ENCODE measurements around the gene SBF2. TPM values are rescaled to one million over a fixed set of nuclear protein-coding genes. Genes with fewer than 3 reads are reported as not detected.

The SBF2 gene
- total RNA-seq, 1 donor from 2014 or later = 34.5 TPM

DNA sequence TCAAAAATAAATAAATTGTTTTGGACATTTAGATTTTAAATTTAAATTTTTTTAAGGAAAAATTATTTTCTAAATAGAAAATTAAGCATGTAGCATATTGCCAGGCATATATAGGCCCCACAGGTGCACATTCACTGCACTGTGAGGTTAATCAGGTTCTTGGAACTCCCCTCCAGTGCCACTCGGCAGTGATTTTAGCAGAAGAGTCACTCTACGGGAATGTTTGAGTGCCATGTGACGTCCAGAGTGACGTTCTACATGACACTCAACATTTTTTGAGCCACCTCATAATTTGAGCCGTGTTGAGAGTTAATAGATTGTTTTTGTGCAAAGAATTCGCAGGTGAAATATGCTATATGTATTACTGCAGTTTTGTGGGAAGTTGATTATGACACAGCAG, 552.8 kb downstream of the SBF2 start:
- no peak for DNase-seq (ENCODE audit: low spot score in 2 of 2)
- peaks cover 28 to 49% of the 10 kb centered on the region in 2 donors for H3K36me3 ChIP-seq
- intact Hi-C loops (cut with DNase I) = no loop called here

DNA sequence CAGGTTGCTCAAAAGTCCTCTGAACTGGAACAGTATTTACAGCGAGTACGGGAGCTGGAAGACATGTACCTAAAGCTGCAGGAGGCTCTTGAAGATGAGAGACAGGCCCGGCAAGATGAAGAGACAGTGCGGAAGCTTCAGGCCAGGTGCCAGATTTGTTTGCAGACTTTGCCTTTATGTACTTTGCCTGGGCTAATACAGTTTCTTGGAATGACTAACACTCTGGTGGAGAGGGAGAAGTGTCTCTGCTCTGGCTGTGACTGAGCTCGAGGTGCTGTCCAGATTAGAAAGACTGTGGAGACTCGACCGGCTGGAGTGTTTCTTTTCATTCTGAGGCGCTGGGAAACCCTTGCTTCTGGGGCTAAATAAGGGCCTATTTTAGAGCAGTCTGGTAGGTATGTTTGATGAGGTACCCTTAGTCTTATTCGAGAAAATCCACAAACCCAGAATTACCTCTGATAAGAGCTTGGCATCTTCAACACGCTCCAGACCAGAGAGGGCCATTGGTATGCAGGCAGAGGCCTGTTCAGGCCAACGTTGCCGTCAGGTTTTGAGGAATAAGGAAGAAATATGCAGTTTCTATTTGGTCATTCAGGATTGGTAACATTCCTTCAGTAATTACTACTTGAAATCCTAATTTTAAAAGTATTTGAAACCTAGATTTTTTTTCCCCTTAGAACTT, 553.7 kb downstream of the SBF2 start:
- peaks cover 0 to 2% of the 10 kb centered on the region in 2 donors for H3K4me1 ChIP-seq
- H3K36me3 ChIP-seq = peaks cover 28 to 59% of the 10 kb centered on the region in 2 donors
- H3K27me3 ChIP-seq = no peaks in the 10 kb centered on the region
- peak overlapping the region; percentile 40 to 43 for H3K27ac ChIP-seq
- peaks cover 0 to 5% of the 10 kb centered on the region in 2 donors for H3K9me3 ChIP-seq
- no peak for DNase-seq (ENCODE audit: low spot score in 2 of 2)
- TF ChIP-seq, protein P1, sequence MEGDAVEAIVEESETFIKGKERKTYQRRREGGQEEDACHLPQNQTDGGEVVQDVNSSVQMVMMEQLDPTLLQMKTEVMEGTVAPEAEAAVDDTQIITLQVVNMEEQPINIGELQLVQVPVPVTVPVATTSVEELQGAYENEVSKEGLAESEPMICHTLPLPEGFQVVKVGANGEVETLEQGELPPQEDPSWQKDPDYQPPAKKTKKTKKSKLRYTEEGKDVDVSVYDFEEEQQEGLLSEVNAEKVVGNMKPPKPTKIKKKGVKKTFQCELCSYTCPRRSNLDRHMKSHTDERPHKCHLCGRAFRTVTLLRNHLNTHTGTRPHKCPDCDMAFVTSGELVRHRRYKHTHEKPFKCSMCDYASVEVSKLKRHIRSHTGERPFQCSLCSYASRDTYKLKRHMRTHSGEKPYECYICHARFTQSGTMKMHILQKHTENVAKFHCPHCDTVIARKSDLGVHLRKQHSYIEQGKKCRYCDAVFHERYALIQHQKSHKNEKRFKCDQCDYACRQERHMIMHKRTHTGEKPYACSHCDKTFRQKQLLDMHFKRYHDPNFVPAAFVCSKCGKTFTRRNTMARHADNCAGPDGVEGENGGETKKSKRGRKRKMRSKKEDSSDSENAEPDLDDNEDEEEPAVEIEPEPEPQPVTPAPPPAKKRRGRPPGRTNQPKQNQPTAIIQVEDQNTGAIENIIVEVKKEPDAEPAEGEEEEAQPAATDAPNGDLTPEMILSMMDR (IDR thresholded peaks at IDR 0.05) = no peak
- intact Hi-C loops (cut with DNase I) = no loop called here
- no peak overlapping the region for H3K4me3 ChIP-seq

More for the DNA sequence above, 552.8 kb downstream of the SBF2 start:
- Histone ChIP-seq H3K4me3 (no peak overlapping the region), H3K4me1 (peaks cover 0 to 2% of the 10 kb centered on the region in 2 donors), H3K27me3 (no peaks in the 10 kb centered on the region), H3K27ac (no peak overlapping the region), H3K9me3 (no peaks in the 10 kb centered on the region)
- TF ChIP-seq, protein P1 (IDR thresholded peaks at IDR 0.05) = no peak

DNA sequence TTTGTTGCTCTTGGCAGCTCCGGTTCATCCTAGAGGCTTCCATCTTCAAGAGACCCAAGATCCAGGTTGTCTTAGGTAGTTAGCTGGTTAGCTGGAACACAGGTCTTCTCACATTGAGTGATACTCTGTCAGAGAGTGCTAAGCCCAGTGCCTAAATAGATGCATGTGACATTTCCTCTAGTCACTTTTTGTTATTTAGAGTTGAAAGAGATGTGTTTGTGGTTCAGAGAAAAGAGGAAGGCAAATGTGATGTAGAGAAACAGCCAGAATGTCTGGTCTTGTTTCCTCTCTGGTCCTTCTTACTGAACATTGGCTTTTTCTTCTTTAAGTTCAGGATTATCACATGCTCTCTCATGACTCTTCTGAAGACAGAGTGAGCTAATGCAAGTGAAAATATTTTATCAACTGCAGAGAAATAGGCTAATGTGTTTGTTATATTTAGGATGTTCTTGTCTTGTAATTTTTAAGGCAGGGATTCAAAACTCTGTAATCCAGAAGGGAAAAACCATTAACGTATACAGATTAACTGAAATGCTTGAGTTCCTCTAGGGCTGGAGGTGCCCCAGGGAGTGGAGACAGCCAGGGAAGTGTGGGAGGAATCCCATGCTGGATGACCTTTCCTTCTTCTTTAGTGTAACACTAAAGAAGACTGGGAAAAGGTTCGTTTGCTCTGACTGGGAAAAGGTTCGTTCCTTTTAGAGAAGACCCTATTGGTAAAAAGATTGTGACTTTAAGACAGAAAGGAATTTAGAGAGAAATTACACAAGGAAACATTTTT, 554.7 kb downstream of the SBF2 start:
- H3K36me3 ChIP-seq = peaks cover 30 to 66% of the 10 kb centered on the region in 2 donors
- H3K27ac ChIP-seq = peak overlapping the region in 1 of 2 donors; percentile 43

DNA sequence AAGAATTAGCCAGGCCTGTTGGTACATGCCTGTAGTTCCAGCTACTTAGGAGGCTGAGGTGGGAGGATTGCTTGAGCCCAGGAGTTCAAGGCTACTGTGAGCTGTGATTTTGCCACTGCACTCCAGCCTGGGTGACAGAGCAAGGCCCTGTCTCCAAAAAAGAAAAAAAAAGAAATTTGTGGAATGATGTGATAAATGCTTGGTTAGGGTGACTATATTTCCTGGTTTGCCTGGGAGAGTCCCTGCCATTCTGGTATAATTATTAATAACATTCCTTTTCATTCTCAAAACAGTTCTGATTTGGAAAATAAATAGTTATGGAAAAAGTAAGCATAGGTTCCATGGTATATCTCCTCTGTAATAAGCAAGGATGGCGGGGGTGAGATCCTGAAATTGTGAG, 555.3 kb downstream of the SBF2 start:
- intact Hi-C loops (cut with DNase I) = no loop called here
- Histone ChIP-seq H3K36me3 (peaks cover 31 to 72% of the 10 kb centered on the region in 2 donors), H3K4me3 (no peak overlapping the region), H3K27me3 (no peaks in the 10 kb centered on the region), H3K9me3 (peaks cover 0 to 5% of the 10 kb centered on the region in 2 donors), H3K27ac (peak overlapping the region in 1 of 2 donors; percentile 24), H3K4me1 (peaks cover 0 to 2% of the 10 kb centered on the region in 2 donors)
- TF ChIP-seq, protein P1 (IDR thresholded peaks at IDR 0.05) = no peak
- DNase-seq (ENCODE audit: low spot score in 2 of 2) = no peak

More for the DNA sequence above, 554.7 kb downstream of the SBF2 start:
- Histone ChIP-seq H3K27me3 (no peaks in the 10 kb centered on the region), H3K4me1 (peaks cover 0 to 2% of the 10 kb centered on the region in 2 donors), H3K9me3 (peaks cover 0 to 5% of the 10 kb centered on the region in 2 donors), H3K4me3 (no peak overlapping the region)
- TF ChIP-seq, protein P1 (IDR thresholded peaks at IDR 0.05) = no peak
- intact Hi-C loops (cut with DNase I) = no loop called here
- no peak for DNase-seq (ENCODE audit: low spot score in 2 of 2)

DNA sequence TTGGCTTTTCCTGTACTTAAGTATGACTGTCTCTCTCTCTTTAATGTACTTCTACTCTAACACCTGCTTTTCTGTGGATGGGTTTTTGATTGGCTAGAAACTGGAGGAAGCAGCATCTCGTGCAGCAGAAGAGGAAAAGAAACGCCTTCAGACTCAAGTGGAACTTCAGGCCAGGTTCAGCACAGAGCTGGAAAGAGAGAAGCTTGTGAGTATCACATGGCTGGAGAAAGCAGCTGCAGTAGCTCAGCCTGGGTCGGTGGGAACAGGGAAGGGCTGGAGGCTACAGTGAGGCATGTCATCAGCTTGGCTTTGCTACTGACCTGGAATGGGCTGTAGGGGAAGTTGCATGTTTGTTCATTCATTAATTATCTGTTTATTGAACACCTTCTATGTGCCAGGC, 555.9 kb downstream of the SBF2 start:
- TF ChIP-seq, protein P1 (IDR thresholded peaks at IDR 0.05) = no peak
- H3K4me1 ChIP-seq = peaks cover 0 to 2% of the 10 kb centered on the region in 2 donors
- intact Hi-C loops (cut with DNase I) = no loop called here
- no peaks in the 10 kb centered on the region for H3K27me3 ChIP-seq
- no peak overlapping the region for H3K4me3 ChIP-seq
- H3K27ac ChIP-seq = peak overlapping the region in 1 of 2 donors; percentile 24
- H3K9me3 ChIP-seq = peaks cover 0 to 5% of the 10 kb centered on the region in 2 donors
- no peak for DNase-seq (ENCODE audit: low spot score in 2 of 2)
- H3K36me3 ChIP-seq = peaks cover 33 to 78% of the 10 kb centered on the region in 2 donors
